ENCODE measurements around the gene TKTL2.
"Not testable (repeated sequence)": the region's sequence is repeated elsewhere in the genome, so short reads cannot be mapped to it uniquely, and the experiment has no call there.

The TKTL2 gene

DNA sequence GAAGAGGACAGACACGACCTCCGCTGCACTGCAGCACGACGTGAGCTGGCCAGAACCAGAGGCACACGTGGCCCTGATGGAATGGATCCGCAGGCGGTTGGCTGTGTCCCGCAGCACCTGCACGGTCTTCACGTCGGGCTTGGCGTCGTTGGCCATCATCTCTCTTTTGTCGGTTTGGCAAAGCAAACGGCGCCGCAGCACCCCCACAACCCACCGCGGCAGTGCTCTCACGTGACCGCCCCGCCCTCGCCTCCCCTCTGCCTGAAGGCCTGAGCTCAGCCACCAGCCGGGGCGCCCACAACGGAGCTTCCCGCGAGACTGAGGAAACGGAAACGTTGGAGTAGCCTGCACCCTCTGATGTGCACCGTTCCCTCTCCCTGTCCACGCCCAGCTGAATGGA is at the start of gene TKTL2:
TKTL2 (minus strand) TSS at position 179 of the 400 bp plus-strand sequence; CDS start at position 159, 20 bp downstream.
- no peak for DNase-seq

GRCh38 chr4:163515198-163515597 is 41.6 kb upstream of the TKTL2 start:
- DNase-seq, result no peak

- no peak for DNase-seq
Observed at GRCh38 chr4:163505374-163505773, 31.8 kb upstream of the TKTL2 start.

DNA sequence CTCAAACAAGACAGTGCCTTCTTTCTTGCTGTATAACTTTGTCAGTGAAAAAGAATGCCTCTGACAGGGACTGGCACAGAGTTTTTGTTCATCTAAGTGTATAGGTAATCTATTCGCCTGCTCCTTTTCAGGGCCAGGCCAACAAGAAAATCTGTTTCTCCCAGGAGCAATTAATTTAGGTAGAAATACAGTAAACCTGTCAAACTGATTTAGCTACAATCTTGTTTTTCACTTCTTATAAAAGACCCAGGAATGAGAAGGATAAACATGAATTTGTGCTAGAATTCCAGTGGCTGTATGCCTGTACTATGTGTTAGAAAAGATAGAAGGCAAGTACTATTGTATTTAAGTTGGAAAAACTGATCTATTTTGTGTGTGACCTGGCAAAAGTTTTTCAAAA is 27.0 kb upstream of the TKTL2 start:
- no peak for DNase-seq

DNA sequence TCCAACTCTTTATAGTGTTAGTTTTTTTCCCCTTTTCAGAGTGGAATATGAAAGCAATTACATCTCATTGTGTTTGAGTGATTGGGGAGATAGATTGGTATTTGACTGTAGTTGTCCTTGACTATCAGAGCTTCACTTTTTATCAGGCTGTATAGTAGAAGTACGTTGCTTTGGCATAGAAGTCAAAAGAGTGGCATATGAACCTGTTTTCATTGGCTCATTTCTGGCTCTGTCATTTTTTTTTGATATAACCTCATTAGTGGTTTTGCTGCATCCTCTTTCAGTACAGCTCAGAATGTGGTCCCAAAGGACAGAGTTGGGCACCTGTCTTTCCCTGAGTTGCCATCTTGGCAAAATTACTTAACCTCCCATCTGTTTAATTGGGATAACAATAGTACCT is 22.3 kb upstream of the TKTL2 start:
- no peak for DNase-seq

DNA sequence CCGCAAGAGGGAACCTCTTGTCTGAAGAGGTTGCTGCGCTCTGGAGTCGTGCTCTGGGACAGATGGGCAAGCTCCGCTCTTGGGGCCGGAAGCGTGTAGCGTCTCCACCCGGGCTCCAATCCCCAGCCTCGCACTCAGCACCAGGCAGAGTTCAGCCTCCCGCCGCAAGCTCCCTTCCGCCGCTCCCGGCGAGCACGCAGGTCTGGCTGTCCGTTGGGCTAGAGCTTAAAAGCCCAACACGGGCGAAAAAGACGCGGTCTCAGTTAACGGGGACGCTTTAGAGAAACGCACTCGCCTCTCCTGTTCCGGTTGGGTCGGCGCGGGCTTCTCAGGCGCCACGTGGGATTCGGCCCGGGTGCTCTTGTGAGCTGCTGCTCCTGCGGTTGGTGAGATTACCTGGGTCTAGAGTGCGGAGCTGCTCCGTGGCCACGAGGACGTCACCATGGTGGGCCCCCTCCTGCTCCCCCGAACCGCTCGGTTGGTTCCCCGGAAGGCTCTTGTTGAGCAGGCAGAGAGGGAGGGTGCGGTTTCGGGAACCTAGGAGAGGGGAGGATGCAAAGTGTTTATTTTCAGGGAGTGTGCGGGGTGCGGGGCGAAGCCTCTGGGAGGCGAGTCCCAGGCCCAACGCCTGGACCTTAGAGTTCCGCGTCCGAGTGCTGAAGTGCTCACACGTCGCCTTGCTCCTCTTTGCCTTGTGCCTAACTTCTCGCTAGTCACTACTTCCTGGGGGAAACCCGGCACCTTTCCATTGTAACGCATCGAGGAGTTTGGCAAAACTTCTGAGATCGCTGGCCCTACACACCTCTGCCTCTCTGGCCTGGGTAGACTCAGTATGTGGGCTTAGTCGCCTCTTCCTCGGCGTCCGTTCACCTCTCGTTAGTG is 21.0 kb upstream of the TKTL2 start, which contains the start of gene TMA16:
TMA16 (plus strand) TSS at position 331 of the 882 bp plus-strand sequence; CDS start at position 443, 112 bp downstream.
- peak; percentile 39 for DNase-seq

- DNase-seq, result no peak
Observed at GRCh38 chr4:163493643-163494359, 20.2 kb upstream of the TKTL2 start.

DNA sequence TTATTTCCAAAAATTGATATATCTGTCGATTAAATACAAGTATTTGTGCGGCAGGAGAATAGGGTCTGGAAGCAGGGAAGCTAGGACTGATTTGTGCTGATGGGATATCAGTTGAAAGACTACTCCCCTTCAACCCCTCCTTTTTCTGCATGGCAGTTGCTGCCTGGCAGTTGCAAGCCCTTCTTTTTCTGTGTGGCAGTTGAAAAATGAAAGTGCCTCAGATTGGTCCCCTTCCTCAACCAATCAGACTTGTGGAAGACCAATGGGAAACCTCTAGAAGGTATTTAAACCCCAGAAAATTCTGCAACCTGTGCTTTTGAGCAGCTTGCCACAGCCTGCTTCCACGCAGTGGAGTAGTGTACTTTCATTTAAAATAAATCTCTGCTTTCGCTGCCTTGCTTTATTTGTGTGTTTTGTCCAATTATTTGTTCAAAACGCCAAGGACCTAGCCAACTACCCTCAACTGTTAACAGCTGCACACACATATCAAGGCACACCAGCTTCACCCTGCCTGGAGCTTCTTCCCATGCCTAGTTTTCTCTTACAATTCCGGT is 19.5 kb upstream of the TKTL2 start:
- no peak for DNase-seq

- no peak for DNase-seq
Observed at GRCh38 chr4:163489929-163490328, 16.4 kb upstream of the TKTL2 start.

GRCh38 chr4:163486321-163486720 is 12.8 kb upstream of the TKTL2 start:
- no peak for DNase-seq

GRCh38 chr4:163485589-163485988 is 12.0 kb upstream of the TKTL2 start:
- no peak for DNase-seq

DNA sequence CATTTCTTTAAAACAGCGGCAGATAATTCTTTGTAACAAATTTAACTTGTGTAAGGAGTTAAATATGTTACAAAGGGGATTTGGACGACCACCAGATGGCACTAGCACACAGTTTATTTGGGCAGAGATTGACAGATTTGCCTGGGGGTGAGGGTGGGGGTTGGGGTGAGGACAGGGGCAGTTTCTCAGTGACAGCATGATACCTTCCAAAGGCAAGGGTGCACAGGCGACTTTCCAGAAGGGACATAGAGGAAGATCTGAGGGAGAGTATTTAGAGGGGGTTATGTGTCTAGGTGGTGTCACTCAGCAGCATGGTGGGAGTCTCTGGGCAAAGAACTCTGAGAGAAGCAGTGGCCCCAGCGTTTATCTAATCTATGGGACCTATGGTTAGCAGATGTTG is 11.4 kb upstream of the TKTL2 start:
- no peak for DNase-seq

GRCh38 chr4:163482190-163482589 is 8.6 kb upstream of the TKTL2 start:
- DNase-seq, result no peak

GRCh38 chr4:163476761-163477438 is 3.3 kb upstream of the TKTL2 start:
- no peak for DNase-seq

DNA sequence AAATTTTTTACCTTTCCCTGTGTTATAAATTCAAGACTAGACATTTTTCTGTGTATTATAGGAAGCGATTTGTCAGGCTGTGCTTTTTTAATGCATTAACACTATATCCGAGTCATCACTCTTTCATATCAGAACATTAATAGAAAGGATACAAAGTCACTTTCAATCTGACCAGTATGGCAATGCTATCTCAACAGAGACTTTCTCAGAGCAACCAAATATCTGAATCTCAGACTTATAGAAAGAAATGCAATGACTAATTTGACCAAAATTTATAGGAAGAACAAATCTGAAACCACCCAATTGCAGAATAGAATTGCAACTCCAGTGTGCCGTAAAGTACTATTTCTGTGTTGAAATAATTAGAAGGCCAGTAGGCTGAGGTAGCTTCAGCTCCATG is 473 bp upstream of the TKTL2 start:
- DNase-seq, result no peak

- no peak for DNase-seq
Observed at GRCh38 chr4:163473130-163473529, 424 bp downstream of the TKTL2 start.

DNA sequence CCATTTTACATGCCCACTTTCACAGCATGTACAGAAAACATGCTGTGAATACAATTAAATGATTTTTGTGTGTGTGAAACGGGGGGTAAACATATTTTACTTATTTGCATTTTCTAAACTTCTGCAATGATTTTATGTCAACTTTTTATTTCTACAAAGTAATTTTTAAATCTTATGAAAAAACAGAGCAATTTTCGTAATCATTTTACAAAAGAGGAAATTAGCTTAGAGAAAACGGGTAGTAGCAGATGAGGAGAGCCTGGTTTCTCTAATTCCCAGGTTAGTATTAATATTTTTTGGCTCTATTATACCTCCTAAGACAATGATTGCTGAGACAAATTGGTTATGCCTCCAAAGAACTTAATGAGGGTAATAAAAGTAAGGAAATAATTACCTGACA is 3.2 kb downstream of the TKTL2 start:
- DNase-seq, result no peak

- DNase-seq, result no peak
Observed at GRCh38 chr4:163467082-163467770, 6.3 kb downstream of the TKTL2 start.

DNA sequence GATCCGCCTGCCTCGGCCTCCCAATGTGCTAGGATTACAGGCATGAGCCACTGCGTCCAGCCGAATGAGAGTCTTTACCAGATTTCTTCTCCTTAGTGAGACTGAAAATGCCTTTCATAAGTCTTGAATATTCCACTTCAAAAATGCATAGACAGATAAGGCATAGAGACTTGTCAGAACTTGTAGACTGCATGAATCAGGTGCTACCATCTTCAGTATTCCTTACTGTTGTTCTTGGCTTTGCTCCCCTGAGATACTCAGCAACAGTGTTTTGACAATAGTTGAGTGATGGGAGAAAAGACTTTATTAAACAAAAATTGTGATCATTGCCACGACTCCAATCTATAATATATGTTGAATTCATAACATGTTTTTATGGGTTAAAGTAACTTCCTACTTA is 11.0 kb downstream of the TKTL2 start:
- DNase-seq, result no peak

DNA sequence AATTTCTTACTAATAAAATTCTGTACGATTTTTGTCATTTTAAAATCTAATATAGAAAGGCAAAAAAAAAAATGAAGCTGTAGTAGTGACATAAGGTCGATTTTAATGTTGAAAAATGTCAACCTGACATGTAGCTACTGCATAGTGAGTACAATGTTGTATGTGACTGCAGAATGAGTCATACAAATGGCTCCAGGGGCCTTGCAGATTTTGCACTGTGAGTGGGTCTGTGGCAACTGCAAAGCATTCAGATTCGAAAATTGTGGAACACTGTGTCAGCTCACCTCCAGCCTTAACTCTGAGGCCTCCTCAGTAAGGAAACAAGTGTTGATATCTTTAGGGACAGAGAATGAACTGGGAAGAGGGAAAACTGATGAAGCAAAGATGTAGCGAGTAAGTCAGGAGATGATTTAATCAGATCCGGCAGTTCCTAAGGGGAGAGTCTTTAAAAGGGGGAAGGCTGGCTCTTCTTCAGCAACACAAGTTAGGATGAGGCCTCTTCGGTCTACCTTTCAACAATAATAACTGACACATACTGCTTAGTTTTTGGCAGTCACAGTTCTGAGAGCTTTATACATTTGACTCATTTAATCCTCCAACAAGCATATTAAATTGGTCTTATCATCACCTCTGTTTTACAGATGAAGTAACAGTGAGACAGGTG is 24.9 kb downstream of the TKTL2 start:
- no peak for DNase-seq

DNA sequence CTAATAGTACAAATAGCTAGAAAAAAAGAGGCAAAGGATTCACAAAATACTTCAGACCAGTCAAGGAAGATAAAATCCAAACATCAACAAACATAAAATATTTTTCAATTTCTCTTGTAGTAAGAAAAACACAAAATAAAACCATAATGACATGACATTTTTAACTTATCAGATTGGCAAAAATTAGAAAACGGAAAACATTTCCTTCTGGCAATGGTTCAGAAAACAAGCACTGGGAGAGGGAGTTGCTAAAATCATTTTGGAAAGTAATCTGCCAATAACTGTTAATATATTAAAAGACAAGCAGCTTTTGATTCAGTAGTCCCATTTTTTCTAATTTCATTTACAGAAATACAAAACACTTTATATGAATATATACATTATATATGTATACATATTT is 26.1 kb downstream of the TKTL2 start:
- no peak for DNase-seq

DNA sequence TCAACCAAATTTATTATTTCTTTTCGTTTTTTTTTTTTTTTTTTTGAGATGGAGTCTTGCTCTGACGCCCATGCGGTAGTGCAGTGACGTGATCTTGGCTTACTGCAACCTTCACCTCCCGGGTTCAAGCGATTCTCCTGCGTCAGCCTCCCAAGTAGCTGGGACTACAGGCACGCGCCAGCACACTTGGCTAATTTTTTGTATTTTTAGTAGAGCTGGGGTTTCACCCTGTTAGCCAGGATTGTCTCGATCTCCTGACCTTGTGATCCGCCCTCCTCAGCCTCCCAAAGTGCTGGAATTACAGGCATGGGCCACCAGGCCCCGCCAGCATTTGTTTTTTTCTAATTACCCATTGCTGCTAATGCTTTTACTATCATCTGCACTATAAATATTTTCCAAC is 26.5 kb downstream of the TKTL2 start:
- not testable (repeated sequence) for DNase-seq
